Gastroesophageal sphincter (tissue), 4 donors: ENCODE measurements around the gene MTCL1. TPM values are rescaled to one million over a fixed set of nuclear protein-coding genes. Genes with fewer than 3 reads are reported as not detected.

Source experiments
- ATAC-seq: fragments of 150-250 bp; one replicate; pipeline ENCODE4 v1.9.1; 2016; ENCODE audit warnings: mild to moderate bottlenecking, moderate library complexity
- H3K27ac ChIP-seq, 4 donors: fragments of 200-600 bp; sonication (generic) in 3 of 4; 1 replicate in 3 of 4; 2 replicates in 1 of 4; pipeline ENCODE4 v1.5.1; 2016 to 2019
- H3K27me3 ChIP-seq: fragments of 200-600 bp; sonication (generic); one replicate; pipeline ENCODE4 v1.5.1; 2019
- H3K36me3 ChIP-seq, 2 donors: fragments of 200-600 bp; sonication (generic); one replicate each; pipeline ENCODE4 v1.5.1; 2019; ENCODE audit warnings: control low read depth in 1 of 2
- H3K4me1 ChIP-seq, 3 donors: fragments of 200-600 bp; sonication (generic); 1 replicate in 2 of 3; 2 replicates in 1 of 3; pipeline ENCODE4 v1.5.1; 2016 to 2019; ENCODE audit warnings: control low read depth in 2 of 3
- H3K4me3 ChIP-seq, 2 donors: fragments of 200-600 bp; sonication (generic); one replicate each; pipeline ENCODE4 v1.5.1; 2019; ENCODE audit warnings: mild to moderate bottlenecking in 1 of 2, moderate library complexity in 1 of 2
- H3K9me3 ChIP-seq, 3 donors: fragments of 200-600 bp; sonication (generic); one replicate each; pipeline ENCODE4 v1.5.1; 2017 to 2019; ENCODE audit warnings: control low read depth in 2 of 3
- CTCF ChIP-seq, 4 experiments: fragments of 200-600 bp in 2 of 4; fragments of 450-650 bp in 2 of 4; sonication (generic) in 1 of 4; IDR thresholded peaks; one replicate each; pipeline ENCODE4 v1.5.1; 2017 to 2019; ENCODE audit warnings: antibody characterized with exemption in 4 of 4, mild to moderate bottlenecking in 2 of 4, moderate library complexity in 2 of 4
- EP300 ChIP-seq: sonication (generic); formaldehyde crosslinking; IDR thresholded peaks from one replicate; pipeline ENCODE4 v1.6.1; 2017; ENCODE audit warnings: antibody characterized with exemption, mild to moderate bottlenecking
- POLR2A ChIP-seq, 2 donors: fragments of 450-650 bp; IDR thresholded peaks; one replicate each; pipeline ENCODE4 v1.6.1; 2017; ENCODE audit warnings: antibody characterized with exemption in 2 of 2, mild to moderate bottlenecking in 2 of 2, moderate library complexity in 1 of 2
- POLR2AphosphoS5 ChIP-seq: sonication (generic); formaldehyde crosslinking; IDR thresholded peaks from one replicate; pipeline ENCODE4 v1.6.1; 2017; ENCODE audit warnings: antibody characterized with exemption
- WGBS, 2 donors: methylation state at CpG; one replicate each; pipeline ENCODE4 v1.1.5; 2018; ENCODE audit warnings: low coverage in 1 of 2; 5-methylcytosine and 5-hydroxymethylcytosine counted together
- total RNA-seq, 4 donors: library from RNA; depleted of rRNA; stranded (reverse); fragments of >200 nt; gene quantifications; one replicate each; pipeline ENCODE4 v1.1.0, GENCODE V29; 2016

Gene MTCL1
- total RNA-seq, 4 donors from 2014 or later: 35.0 to 68.0 (median 51.4) TPM

- Histone ChIP-seq H3K27ac (no peak overlapping the region), H3K36me3 (peaks cover 0 to 1% of the 10 kb centered on the region in 2 donors), H3K27me3 (no peaks in the 10 kb centered on the region), H3K4me3 (no peak overlapping the region), H3K9me3 (no peaks in the 10 kb centered on the region), H3K4me1 (peaks cover 0 to 40% (median 8%) of the 10 kb centered on the region in 3 donors)
- no peak for TF ChIP-seq POLR2AphosphoS5
- no peak for TF ChIP-seq EP300
- no peak for TF ChIP-seq CTCF (IDR thresholded peaks at IDR 0.05)
- no peak for TF ChIP-seq POLR2A (IDR thresholded peaks at IDR 0.05)
- ATAC-seq: no peak
- 75 to 81% methylated on average over 3 of the region's 3 CpGs for WGBS, 2 donors
Measured at GRCh38 chr18:8831112-8831511, 125.8 kb downstream of the MTCL1 start.

GRCh38 chr18:8831531-8831930 is 126.2 kb downstream of the MTCL1 start:
- H3K9me3 ChIP-seq: no peaks in the 10 kb centered on the region
- H3K27me3 ChIP-seq: no peaks in the 10 kb centered on the region
- TF ChIP-seq POLR2AphosphoS5 (no peak), EP300 (no peak), CTCF (IDR thresholded peaks at IDR 0.05) (no peak), POLR2A (IDR thresholded peaks at IDR 0.05) (no peak)
- H3K27ac ChIP-seq: no peak overlapping the region
- WGBS, 2 donors: 93 to 94% methylated on average over 7 to 11 of the region's 14 CpGs
- no peaks in the 10 kb centered on the region for H3K36me3 ChIP-seq
- no peak for ATAC-seq
- no peak overlapping the region for H3K4me3 ChIP-seq
- H3K4me1 ChIP-seq: peaks cover 0 to 40% (median 8%) of the 10 kb centered on the region in 3 donors

GRCh38 chr18:8833480-8833879 is 128.1 kb downstream of the MTCL1 start:
- Histone ChIP-seq H3K4me1 (peaks cover 0 to 30% (median 8%) of the 10 kb centered on the region in 3 donors), H3K36me3 (no peaks in the 10 kb centered on the region), H3K9me3 (no peaks in the 10 kb centered on the region), H3K27me3 (no peaks in the 10 kb centered on the region), H3K27ac (no peak overlapping the region), H3K4me3 (no peak overlapping the region)
- WGBS, 2 donors: 84 to 92% methylated on average over 2 of the region's 2 CpGs
- TF ChIP-seq EP300: no peak
- TF ChIP-seq CTCF (IDR thresholded peaks at IDR 0.05): no peak
- no peak for TF ChIP-seq POLR2A (IDR thresholded peaks at IDR 0.05)
- no peak for TF ChIP-seq POLR2AphosphoS5
- no peak for ATAC-seq

- WGBS, 2 donors: 32 to 45% methylated on average over 3 to 6 of the region's 6 CpGs
- ATAC-seq: no peak
- peak overlapping the region in 3 of 4 donors; percentile 12 to 46 (median 31) for H3K27ac ChIP-seq
- TF ChIP-seq EP300 (no peak), POLR2AphosphoS5 (no peak), CTCF (IDR thresholded peaks at IDR 0.05) (no peak), POLR2A (IDR thresholded peaks at IDR 0.05) (no peak)
- no peaks in the 10 kb centered on the region for H3K9me3 ChIP-seq
- H3K4me1 ChIP-seq: peaks cover 0 to 32% (median 8%) of the 10 kb centered on the region in 3 donors
- H3K27me3 ChIP-seq: no peaks in the 10 kb centered on the region
- H3K36me3 ChIP-seq: no peaks in the 10 kb centered on the region
- no peak overlapping the region for H3K4me3 ChIP-seq
Measured at GRCh38 chr18:8834881-8835280, 129.5 kb downstream of the MTCL1 start.

GRCh38 chr18:8835521-8835953 is 130.2 kb downstream of the MTCL1 start:
- Histone ChIP-seq H3K27me3 (no peaks in the 10 kb centered on the region), H3K36me3 (no peaks in the 10 kb centered on the region), H3K27ac (peak overlapping the region in 3 of 4 donors; percentile 12 to 46 (median 31)), H3K9me3 (no peaks in the 10 kb centered on the region), H3K4me1 (peaks cover 0 to 29% (median 8%) of the 10 kb centered on the region in 3 donors), H3K4me3 (no peak overlapping the region)
- 22 to 67% methylated on average over 3 of the region's 3 CpGs for WGBS, 2 donors
- peak; percentile 39 for ATAC-seq
- TF ChIP-seq CTCF (IDR thresholded peaks at IDR 0.05): no peak
- TF ChIP-seq EP300: no peak
- TF ChIP-seq POLR2AphosphoS5: peak; percentile 76
- TF ChIP-seq POLR2A (IDR thresholded peaks at IDR 0.05): no peak
